Muscle layer of colon (tissue), 2 donors: ENCODE data around the gene ABCC12.

Experiments used
- H3K27ac ChIP-seq: one replicate; pipeline ENCODE4 v1.7.0; 2013; ENCODE audit warnings: low read depth, mild to moderate bottlenecking, low read length, moderate library complexity
- H3K27me3 ChIP-seq, 2 donors: one replicate each; pipeline ENCODE4 v1.7.0; 2013; ENCODE audit warnings: low read length in 2 of 2, mild to moderate bottlenecking in 2 of 2; ENCODE audit not compliant: insufficient read depth in 2 of 2, control insufficient read depth in 1 of 2
- H3K36me3 ChIP-seq: one replicate; pipeline ENCODE4 v1.7.0; 2013; ENCODE audit warnings: mild to moderate bottlenecking, low read length; ENCODE audit not compliant: insufficient read depth
- H3K4me1 ChIP-seq: one replicate; pipeline ENCODE4 v1.7.0; 2013; ENCODE audit warnings: mild to moderate bottlenecking, low read length; ENCODE audit not compliant: insufficient read depth
- H3K4me3 ChIP-seq, 2 donors: one replicate each; pipeline ENCODE4 v1.7.0; 2013; ENCODE audit warnings: low read length in 2 of 2, low read depth in 1 of 2, mild to moderate bottlenecking in 1 of 2, moderate library complexity in 1 of 2
- H3K9ac ChIP-seq: one replicate; pipeline ENCODE4 v1.7.0; 2013; ENCODE audit warnings: low read length
- H3K9me3 ChIP-seq: one replicate; pipeline ENCODE4 v1.7.0; 2013; ENCODE audit warnings: mild to moderate bottlenecking, low read length
- donor health status: abdominal sarcoma.
- donor health status: Adenocarcinoma of cecum.

The ABCC12 gene

DNA sequence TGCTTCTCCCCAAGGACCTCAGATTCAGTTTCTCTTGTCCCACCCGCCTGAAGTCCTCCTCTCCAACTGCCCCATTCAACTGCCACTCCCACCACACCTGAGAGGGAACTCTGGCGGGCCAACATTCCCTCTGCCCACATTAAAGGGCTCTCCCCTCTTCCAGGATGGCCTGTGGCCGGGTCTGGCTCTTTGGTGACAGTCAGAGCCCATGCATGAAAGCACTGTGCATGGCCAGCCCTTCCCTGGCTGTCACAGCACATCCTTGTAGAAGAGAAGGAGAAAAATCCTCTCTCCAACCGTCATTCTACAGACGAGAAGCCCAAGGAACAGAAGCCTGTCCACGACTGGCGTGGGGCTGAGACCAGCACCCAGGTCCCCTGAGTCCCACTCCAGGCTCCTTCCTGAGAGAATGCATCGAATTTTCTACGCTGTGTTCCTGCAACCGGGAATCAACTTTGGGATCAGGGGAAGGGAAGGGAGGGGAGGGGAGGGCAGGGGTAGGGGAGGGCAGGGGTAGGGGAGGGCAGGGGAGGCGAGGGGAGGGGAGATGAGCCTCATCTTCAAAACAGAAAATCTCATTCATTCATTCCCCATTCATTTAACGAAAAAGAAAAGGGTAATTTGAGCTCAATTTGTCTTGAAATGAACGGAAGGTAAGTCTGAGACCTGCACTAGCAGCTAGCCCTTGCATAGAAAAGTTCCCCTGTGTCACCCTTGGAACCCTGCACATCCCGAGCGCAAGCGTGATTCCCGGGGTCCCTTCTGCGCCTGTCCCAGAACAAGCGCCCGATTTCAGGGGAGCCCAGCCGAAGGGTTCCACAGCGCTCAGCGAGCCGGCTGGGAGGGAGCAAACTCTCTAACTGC is at the start of gene ABCC12:
Gene ABCC12, minus strand, starts transcription at position 68 of the 864 bp plus-strand sequence. CDS start 9,569 bp downstream, outside the sequence.
- Histone ChIP-seq H3K27me3 (peaks cover 0 to 3% of the 10 kb centered on the region in 2 donors), H3K27ac (no peak within 1 kb of the TSS), H3K9me3 (no peaks in the 10 kb centered on the region), H3K4me3 (no peak within 1 kb of the TSS), H3K9ac (no peak within 1 kb of the TSS), H3K4me1 (no peaks in the 10 kb centered on the region), H3K36me3 (no peaks in the 10 kb centered on the region)

DNA sequence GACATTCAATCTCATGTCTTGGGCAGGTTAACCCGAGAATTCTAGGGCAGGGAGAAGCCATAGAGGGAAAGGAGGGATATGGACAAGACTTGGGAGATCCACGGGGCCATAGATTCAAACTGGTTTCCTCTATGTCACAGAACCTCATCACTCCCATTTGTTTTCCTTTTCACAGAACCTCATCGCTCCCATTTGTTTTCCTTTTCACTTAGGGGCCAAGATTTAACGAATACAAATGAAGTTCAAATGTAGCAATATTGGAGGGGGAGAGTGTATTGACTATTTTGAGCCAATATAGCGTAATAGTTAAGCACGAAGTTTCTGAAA is 49.0 kb upstream of the ABCC12 start:
- Histone ChIP-seq H3K36me3 (no peaks in the 10 kb centered on the region), H3K4me1 (no peaks in the 10 kb centered on the region), H3K9ac (no peak overlapping the region), H3K9me3 (no peaks in the 10 kb centered on the region), H3K27me3 (no peaks in the 10 kb centered on the region), H3K27ac (no peak overlapping the region), H3K4me3 (no peak overlapping the region)

DNA sequence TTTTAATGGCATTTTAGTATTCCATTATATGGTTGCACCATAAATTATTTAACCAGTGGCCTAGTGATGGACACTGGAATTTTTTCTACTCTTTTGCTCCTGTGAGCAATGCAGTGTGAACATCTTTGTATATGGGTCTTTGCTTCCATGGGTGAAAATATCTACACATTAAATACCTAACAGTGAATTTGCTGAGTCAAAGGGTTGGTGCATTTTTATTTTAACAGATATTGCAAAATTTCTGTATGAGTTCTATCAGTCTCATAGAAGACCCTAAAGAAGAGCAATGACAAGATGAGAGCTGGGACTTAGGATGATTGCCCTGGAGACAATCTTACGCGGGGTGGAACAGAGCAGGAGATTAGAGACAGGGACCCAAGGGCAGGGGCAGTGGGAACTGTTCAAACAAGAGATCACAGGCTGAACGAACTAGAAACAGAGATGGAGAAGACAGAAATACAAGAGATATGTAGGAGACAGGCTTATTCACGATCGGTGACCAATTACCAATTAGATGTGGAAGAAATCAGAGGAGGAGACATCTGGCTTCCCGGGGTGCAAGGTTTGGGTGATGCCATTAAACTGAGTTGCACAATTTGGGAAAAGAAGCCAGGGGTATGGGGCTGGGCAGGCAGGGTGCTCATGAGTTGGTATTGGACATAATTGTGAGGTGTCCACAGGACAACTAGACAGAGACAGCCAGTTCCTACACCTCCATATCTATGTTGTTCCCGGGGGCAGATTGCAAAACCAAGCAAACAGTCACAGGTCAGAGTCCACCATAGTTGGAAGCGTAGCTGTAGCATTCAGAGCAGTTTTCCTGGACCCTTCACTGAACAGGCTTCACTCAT is 48.4 kb upstream of the ABCC12 start:
- no peaks in the 10 kb centered on the region for H3K27me3 ChIP-seq
- H3K27ac ChIP-seq, result no peak overlapping the region
- no peaks in the 10 kb centered on the region for H3K36me3 ChIP-seq
- H3K4me1 ChIP-seq, result no peaks in the 10 kb centered on the region
- no peak overlapping the region for H3K4me3 ChIP-seq
- H3K9me3 ChIP-seq, result no peaks in the 10 kb centered on the region
- H3K9ac ChIP-seq, result no peak overlapping the region

DNA sequence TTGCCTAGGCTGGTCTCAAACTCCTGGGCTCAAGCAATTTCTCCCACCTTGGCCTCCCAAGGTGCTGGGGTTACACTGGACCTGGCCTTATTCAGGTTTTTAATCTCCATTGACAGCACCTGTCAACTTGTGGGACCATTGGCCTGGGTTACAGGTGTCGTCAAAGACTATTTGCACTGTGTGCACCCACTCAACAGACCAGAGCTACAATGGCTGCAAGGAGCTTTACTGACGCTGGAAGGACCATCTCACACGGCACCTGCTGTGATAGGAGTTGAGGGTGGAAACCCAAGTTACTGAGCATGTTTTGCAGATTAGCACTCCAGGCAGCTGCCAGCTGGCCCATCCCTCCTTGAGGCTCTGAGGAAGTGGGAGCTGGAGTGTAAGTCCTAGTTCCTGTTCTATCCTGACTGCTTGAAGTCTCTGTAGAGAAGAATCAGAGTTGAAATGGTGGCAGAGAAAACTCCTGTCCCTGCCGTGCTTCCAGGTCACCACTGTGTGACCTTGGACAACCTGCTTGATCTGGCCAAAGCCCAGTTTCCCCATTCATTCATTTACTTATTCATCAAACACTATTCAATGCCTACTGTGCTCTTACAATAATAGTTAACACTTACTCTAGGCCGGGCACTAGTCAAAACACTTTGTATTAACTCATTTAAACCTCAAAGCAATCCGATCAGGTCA is 45.9 kb upstream of the ABCC12 start:
- Histone ChIP-seq H3K27me3 (no peaks in the 10 kb centered on the region), H3K9me3 (no peaks in the 10 kb centered on the region), H3K4me1 (no peaks in the 10 kb centered on the region), H3K4me3 (no peak overlapping the region), H3K9ac (no peak overlapping the region), H3K36me3 (no peaks in the 10 kb centered on the region), H3K27ac (no peak overlapping the region)

DNA sequence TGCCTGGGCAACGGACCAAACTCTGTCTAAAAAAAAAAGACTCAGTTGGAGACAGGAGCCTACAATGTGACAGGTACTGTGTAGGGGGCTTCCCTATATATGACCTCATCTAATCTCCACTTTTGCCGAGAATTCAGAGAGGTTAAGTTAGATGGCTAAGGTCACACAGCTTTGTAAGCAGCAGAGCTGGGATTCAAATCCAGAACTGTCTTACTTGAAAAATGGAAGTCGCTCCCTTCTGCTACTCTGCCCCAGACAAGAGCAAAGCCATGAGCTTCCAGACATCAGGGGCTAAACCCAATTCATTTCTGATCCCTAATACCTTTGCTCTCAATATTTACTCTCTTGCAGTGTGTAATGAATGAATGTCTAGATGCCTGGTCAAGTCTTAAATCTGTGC is 41.5 kb upstream of the ABCC12 start:
- Histone ChIP-seq H3K9ac (no peak overlapping the region), H3K4me3 (no peak overlapping the region), H3K36me3 (no peaks in the 10 kb centered on the region), H3K27ac (no peak overlapping the region), H3K27me3 (no peaks in the 10 kb centered on the region), H3K9me3 (no peaks in the 10 kb centered on the region), H3K4me1 (no peaks in the 10 kb centered on the region)

DNA sequence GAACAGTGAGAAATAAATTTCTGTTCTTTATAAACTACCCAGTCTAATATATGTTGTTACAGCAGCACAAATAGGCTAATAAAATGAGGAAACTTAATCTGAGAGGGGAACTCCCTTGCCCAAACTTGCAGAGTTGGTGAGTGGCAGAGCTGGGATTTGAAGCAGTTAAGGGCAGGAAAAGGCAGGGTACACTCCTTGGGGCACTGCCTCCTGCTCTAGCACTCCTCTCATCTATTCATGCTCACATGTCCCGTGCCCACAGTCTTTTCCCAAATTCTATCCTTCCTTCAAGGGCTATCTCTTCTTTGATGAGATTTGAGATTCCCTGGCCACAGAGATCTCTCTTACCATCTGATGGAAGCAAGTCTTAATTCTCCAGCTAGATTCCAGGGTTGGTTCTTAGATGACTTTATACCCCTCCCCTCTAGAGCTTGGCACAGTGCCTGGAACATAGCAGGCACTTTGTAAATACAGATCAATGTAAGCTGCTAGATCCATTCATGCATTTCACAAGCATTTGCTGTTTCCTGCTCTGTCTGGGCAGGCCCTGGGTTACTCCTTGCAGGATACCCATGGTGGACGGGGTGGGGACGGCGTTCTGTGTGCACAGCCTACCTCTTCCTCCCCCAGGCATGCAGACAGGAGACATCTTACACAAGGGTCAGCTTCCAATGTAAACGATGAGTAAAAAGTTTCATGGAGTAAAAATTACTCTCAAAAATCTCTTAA is 39.2 kb upstream of the ABCC12 start:
- no peak overlapping the region for H3K9ac ChIP-seq
- no peak overlapping the region for H3K4me3 ChIP-seq
- H3K27me3 ChIP-seq, result no peaks in the 10 kb centered on the region
- no peaks in the 10 kb centered on the region for H3K36me3 ChIP-seq
- no peaks in the 10 kb centered on the region for H3K9me3 ChIP-seq
- no peak overlapping the region for H3K27ac ChIP-seq
- H3K4me1 ChIP-seq, result no peaks in the 10 kb centered on the region

DNA sequence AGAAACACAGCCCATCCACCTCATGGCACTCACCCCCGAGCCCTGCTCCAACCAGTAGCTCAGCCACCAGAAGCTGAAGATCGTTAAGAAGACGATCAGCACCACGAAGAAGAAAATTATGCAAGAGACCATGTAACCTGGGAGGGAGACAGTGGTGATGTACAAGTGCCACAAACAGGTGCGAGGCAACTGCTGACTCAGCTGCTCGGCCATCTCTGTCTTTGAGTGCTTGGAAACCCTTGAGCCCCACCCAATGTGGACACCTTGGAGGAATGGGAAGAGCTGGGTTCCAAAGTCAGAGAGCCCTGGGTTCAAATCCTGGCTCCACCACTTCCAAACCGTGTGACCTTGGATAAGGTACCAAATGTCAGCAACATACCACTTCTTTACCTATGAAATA is 38.1 kb upstream of the ABCC12 start:
- Histone ChIP-seq H3K4me3 (no peak overlapping the region), H3K9ac (no peak overlapping the region), H3K9me3 (no peaks in the 10 kb centered on the region), H3K27ac (no peak overlapping the region), H3K27me3 (no peaks in the 10 kb centered on the region), H3K36me3 (no peaks in the 10 kb centered on the region), H3K4me1 (no peaks in the 10 kb centered on the region)

DNA sequence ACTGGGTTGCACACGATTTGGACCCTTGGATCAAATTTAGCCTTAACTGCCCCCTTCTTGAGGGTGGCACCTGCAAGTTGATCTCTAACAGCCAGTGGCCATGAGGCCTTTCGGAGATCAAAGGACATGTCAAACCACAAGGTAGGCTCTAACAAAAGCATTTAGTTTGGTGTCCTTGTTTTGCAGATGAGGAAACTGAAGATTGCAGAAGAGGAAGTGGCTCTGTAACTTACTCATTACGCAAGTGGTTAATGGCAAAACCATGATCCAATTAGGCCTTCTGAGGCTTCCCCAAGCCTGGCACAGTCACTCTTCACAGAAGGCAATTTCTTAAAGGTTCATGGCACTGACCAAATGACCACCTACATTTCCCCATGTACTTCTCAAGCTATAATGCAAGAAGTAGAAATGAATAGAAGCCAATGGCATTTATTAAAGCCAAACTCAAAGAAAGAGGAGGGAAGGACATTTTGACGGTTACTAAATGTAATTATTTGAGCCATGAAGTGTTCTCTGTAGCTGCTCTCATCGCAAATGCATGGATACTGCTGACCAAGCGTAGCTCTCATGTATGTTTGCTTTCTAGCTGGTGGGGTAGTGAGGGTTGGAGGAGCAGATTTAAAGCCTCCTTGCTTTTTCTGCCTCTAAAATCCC is 32.8 kb upstream of the ABCC12 start:
- no peaks in the 10 kb centered on the region for H3K9me3 ChIP-seq
- no peak overlapping the region for H3K4me3 ChIP-seq
- H3K4me1 ChIP-seq, result no peaks in the 10 kb centered on the region
- no peaks in the 10 kb centered on the region for H3K36me3 ChIP-seq
- no peak overlapping the region for H3K9ac ChIP-seq
- H3K27ac ChIP-seq, result no peak overlapping the region
- no peaks in the 10 kb centered on the region for H3K27me3 ChIP-seq

DNA sequence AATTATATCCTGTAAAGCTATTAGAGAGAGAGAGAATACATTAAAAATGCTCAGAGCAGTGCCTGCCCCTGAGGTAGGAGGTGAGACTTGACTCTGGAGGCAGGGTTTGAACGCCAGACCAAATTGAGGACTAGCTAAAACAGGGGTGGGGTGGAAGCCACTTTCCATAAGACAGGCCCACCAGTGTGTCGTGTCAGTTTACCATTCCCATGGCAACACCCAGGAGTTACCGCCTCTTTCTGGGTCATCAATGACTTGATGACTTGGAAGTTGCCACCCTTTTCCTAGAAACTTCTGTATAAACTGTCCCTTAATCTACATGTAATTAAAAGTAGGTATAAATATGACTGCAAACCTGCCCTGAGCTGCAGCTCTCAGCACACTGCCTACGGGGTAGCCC is 32.0 kb upstream of the ABCC12 start:
- no peak overlapping the region for H3K9ac ChIP-seq
- H3K9me3 ChIP-seq, result no peaks in the 10 kb centered on the region
- no peak overlapping the region for H3K27ac ChIP-seq
- no peak overlapping the region for H3K4me3 ChIP-seq
- no peaks in the 10 kb centered on the region for H3K4me1 ChIP-seq
- no peaks in the 10 kb centered on the region for H3K36me3 ChIP-seq
- H3K27me3 ChIP-seq, result no peaks in the 10 kb centered on the region

DNA sequence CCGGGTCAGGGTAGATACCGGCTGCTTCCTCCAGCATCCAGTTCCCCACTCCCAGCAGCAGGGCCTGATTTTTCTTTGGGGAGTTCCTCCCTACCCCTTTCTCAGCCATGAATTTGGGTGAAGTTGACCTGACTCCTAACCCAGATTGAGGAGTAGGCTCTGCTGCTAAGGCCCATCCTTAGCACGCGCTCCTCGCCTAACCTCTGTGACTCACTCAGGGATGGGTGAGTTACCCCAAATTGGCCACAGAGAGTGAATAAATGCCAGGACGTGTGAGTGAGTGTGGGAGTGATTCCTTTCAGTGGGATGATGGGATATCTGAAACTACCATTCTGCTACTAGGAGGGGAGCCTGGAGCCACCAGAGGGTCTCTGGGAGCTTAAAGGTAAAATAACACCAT is 28.9 kb upstream of the ABCC12 start:
- Histone ChIP-seq H3K9ac (no peak overlapping the region), H3K36me3 (no peaks in the 10 kb centered on the region), H3K9me3 (no peaks in the 10 kb centered on the region), H3K27me3 (no peaks in the 10 kb centered on the region), H3K27ac (no peak overlapping the region), H3K4me1 (no peaks in the 10 kb centered on the region), H3K4me3 (no peak overlapping the region)
